Raji (cell line): ENCODE measurements around the gene PCDHGA9.
"Not testable (repeated sequence)": the region's sequence is repeated elsewhere in the genome, so short reads cannot be mapped to it uniquely, and the experiment has no call there.

Experiments used
- POLR2A ChIP-seq: IDR thresholded peaks from 2 replicates; pipeline ENCODE4 v1.6.1; 2011; ENCODE audit warnings: low read depth, low read length, control low read depth; ENCODE audit not compliant: insufficient read depth

Gene PCDHGA9

GRCh38 chr5:141399555-141400258 lies 2.9 kb upstream of the PCDHGA9 start:
- TF ChIP-seq POLR2A: no peak

GRCh38 chr5:141403387-141403786 lies 809 bp downstream of the PCDHGA9 start:
- no peak for TF ChIP-seq POLR2A

- TF ChIP-seq POLR2A: not testable (repeated sequence)
Observed at GRCh38 chr5:141407790-141408505, 5.4 kb downstream of the PCDHGA9 start, which contains the start of gene PCDHGB6. Gene PCDHGB6 (plus strand): TSS chr5:141408021. CDS start chr5:141408203, 182 bp downstream.

GRCh38 chr5:141409598-141410306 lies 7.2 kb downstream of the PCDHGA9 start:
- TF ChIP-seq POLR2A: no peak

GRCh38 chr5:141411575-141411974 lies 9.0 kb downstream of the PCDHGA9 start:
- no peak for TF ChIP-seq POLR2A

DNA sequence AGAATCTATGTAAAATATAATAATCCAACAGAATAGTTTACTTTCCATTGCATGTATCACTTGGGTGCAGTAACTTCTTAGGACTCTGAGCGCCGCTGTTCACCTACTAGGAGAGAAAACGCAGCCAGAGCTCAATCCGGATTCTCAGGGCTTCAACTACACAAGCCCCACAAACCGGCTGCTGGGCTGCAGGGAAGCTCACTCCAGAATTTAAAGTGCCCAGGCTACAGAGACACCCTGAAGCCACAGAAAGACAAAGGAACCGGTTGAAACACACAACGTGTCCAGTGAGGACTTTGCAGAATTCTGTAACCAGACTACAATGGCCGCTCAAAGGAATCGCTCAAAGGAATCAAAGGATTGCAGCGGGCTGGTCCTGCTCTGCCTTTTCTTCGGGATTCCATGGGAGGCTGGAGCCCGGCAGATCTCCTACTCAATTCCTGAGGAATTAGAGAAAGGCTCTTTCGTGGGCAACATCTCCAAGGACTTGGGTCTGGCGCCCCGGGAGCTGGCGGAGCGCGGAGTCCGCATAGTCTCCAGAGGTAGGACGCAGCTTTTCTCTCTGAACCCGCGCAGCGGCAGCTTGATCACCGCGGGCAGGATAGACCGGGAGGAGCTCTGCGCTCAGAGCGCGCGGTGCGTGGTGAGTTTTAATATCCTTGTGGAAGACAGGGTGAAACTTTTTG lies 10.4 kb downstream of the PCDHGA9 start, which contains the start of gene PCDHGA10:
PCDHGA10 (plus strand) TSS at position 134 of the 686 bp plus-strand sequence; CDS start at position 323, 189 bp downstream.
- TF ChIP-seq POLR2A: no peak

DNA sequence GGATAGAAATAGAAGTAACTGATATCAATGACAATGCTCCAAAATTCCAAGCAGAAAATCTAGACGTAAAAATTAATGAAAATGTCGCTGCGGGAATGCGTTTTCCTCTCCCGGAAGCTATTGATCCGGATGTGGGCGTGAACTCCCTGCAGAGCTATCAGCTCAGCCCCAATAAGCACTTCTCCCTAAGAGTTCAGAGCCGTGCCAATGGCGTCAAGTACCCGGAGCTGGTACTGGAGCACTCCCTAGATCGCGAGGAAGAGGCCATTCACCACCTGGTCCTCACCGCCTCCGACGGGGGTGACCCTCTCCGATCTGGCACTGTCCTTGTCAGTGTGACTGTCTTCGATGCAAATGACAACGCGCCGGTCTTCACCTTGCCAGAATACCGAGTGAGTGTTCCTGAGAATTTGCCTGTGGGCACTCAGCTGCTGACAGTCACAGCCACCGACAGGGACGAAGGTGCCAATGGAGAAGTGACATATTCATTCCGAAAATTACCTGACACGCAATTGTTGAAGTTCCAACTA lies 11.0 kb downstream of the PCDHGA9 start:
- no peak for TF ChIP-seq POLR2A

GRCh38 chr5:141417494-141418172 lies 15.1 kb downstream of the PCDHGA9 start, which contains the start of gene PCDHGB7:
Gene PCDHGB7 (plus strand): TSS chr5:141417677. CDS start chr5:141417860, 183 bp downstream.
- not testable (repeated sequence) for TF ChIP-seq POLR2A

DNA sequence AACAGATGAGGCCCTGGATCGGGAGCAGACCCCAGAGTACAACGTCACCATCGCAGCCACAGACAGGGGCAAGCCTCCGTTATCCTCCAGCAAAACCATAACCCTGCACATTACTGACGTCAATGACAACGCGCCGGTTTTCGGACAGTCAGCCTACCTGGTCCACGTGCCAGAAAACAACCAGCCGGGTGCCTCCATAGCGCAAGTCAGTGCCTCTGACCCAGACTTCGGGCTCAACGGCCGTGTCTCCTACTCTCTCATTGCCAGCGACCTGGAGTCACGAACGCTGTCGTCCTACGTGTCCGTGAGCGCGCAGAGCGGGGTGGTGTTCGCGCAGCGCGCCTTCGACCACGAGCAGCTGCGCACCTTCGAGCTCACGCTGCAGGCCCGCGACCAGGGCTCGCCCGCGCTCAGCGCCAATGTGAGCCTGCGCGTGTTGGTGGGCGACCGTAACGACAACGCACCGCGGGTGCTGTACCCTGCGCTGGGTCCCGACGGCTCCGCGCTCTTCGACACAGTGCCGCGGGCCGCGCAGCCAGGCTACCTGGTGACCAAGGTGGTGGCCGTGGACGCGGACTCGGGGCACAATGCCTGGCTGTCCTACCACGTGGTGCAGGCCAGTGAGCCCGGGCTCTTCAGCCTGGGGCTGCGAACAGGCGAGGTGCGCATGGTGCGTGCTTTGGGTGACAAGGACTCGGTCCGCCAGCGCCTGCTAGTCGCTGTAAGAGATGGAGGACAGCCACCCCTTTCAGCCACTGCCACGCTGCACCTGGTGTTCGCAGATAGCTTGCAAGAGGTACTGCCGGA lies 16.7 kb downstream of the PCDHGA9 start:
- no peak for TF ChIP-seq POLR2A

GRCh38 chr5:141420855-141421488 lies 18.4 kb downstream of the PCDHGA9 start, which contains the start of gene PCDHGA11:
Gene PCDHGA11 (plus strand): TSS chr5:141421051. CDS start chr5:141421228, 177 bp downstream.
- no peak for TF ChIP-seq POLR2A

GRCh38 chr5:141421489-141421855 lies 18.9 kb downstream of the PCDHGA9 start:
- no peak for TF ChIP-seq POLR2A

DNA sequence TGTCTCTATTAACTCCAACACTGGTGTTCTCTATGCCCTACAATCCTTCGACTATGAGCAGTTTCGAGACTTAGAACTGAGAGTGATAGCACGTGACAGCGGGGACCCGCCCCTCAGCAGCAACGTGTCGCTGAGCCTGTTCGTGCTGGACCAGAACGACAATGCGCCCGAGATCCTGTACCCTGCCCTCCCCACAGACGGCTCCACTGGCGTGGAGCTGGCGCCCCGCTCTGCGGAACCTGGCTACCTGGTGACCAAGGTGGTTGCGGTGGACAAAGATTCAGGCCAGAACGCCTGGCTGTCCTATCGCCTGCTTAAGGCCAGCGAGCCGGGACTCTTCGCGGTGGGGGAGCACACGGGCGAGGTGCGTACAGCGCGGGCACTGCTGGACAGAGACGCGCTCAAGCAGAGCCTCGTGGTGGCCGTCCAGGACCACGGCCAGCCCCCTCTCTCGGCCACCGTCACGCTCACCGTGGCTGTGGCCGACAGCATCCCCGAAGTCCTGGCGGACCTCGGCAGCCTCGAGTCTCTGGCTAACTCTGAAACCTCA lies 20.2 kb downstream of the PCDHGA9 start:
- no peak for TF ChIP-seq POLR2A
